ENCODE data around the gene CHST7. TPM values are rescaled to one million over a fixed set of nuclear protein-coding genes. Genes with fewer than 3 reads are reported as not detected.

CHST7 gene
- total and polyA plus RNA-seq, 2 of the 4 experiments (the other 2 are of a cell fraction), result 2.9 to 4.8 TPM

GRCh38 chrX:46576458-46576857 is 2.9 kb downstream of the CHST7 start:
- Histone ChIP-seq H3K9ac (ENCODE audit: low read depth, low read length) (no peak overlapping the region), H4K8ac (ENCODE audit: low read depth in 2 of 2, low read length in 2 of 2) (no peak overlapping the region), H3K4me3 (ENCODE audit: insufficient read depth, low read depth, low read length) (peak overlapping the region; percentile 22; the same call in 1 of the 2 replicates), H3K4ac (ENCODE audit: low read depth, low read length) (0 out of 2 replicates have a peak overlapping the region, but pooled peaks have one; percentile 42), H2AFZ (replicated peaks; ENCODE audit: low read length, poor library complexity) (no peak overlapping the region), H3K79me1 (ENCODE audit: low read depth in 1 of 2, low read length in 2 of 2) (peaks cover 7 to 37% of the 10 kb centered on the region in 2 experiments; a peak in 2 of 4 replicates), H4K91ac (ENCODE audit: insufficient read depth, low read depth, low read length) (no peak overlapping the region), H3K9me3 (ENCODE audit: control insufficient read depth, insufficient read depth, low read length) (no peaks in the 10 kb centered on the region), H3K23ac (ENCODE audit: low read depth, low read length) (no peak overlapping the region), H2BK5ac (ENCODE audit: low read depth, low read length, poor library complexity, severe bottlenecking) (peak overlapping the region; percentile 3), H3K9me1 (ENCODE audit: insufficient read depth, low read length) (0 out of 2 replicates have a peak, but pooled peaks cover 3% of the 10 kb centered on the region), H2BK20ac (ENCODE audit: low read depth, low read length) (no peak overlapping the region), H3K56ac (ENCODE audit: extremely low read depth, insufficient read depth, low read length) (no peak overlapping the region), H3K4me2 (ENCODE audit: low read depth, low read length) (peak overlapping the region; percentile 70), H2BK120ac (ENCODE audit: low read depth, low read length) (no peak overlapping the region), H2AK9ac (replicated peaks; ENCODE audit: low read depth, low read length, poor library complexity) (no peak overlapping the region), H3K27ac (ENCODE audit: insufficient read depth, low read length) (no peak overlapping the region), H3K18ac (ENCODE audit: low read depth, low read length) (no peak overlapping the region), H4K20me1 (ENCODE audit: insufficient read depth, low read length) (no peaks in the 10 kb centered on the region), H2AK5ac (ENCODE audit: low read depth, low read length) (no peak overlapping the region), H4K5ac (ENCODE audit: low read depth, low read length) (no peak overlapping the region), H3K27me3 (ENCODE audit: control insufficient read depth, insufficient read depth, low read length) (no peaks in the 10 kb centered on the region), H3K4me1 (ENCODE audit: control insufficient read depth, insufficient read depth, low read length) (peaks cover 2% of the 10 kb centered on the region; the same call in 1 of the 2 replicates), H3K14ac (replicated peaks; ENCODE audit: low read depth, low read length) (no peak overlapping the region), H3K36me3 (ENCODE audit: control insufficient read depth, insufficient read depth, low read length) (no peaks in the 10 kb centered on the region), H2BK15ac (ENCODE audit: low read depth, low read length) (no peak overlapping the region)
- ChIA-PET CTCF (no interaction called here), POLR2A (ENCODE audit: unreplicated experiment) (no interaction called here)
- no peak for ATAC-seq (ENCODE audit: low read depth)
- WGBS, 2 experiments (ENCODE audit: extremely low coverage in 2 of 2, insufficient read length in 1 of 2), result no CpG with 5 or more reads among the region's 3 CpGs
- dilution Hi-C loops (cut with HindIII; ENCODE audit: low sequenced_read_pairs, unreplicated experiment) (no loop called here), intact Hi-C loops (cut with micrococcal nuclease) (loop anchor here (5.0 kb wide), 1 partner anchor 221 kb away; no protein-coding TSS in a partner anchor), in situ Hi-C loops (cut with MboI; ENCODE audit: low sequenced_read_pairs) (no loop called here)
- no peak for TF ChIP-seq CTCF (conservative IDR thresholded peaks at IDR 0.05; ENCODE audit: low read depth, low read length)
- TF ChIP-seq FOS (IDR thresholded peaks at IDR 0.05; ENCODE audit: low read depth, low read length), result no peak
- TF ChIP-seq RFX5 (IDR thresholded peaks at IDR 0.05; ENCODE audit: low read depth, low read length), result no peak
- TF ChIP-seq MXI1 (IDR thresholded peaks at IDR 0.05; ENCODE audit: borderline replicate concordance, low read depth, low read length), result no peak
- TF ChIP-seq, protein P1, sequence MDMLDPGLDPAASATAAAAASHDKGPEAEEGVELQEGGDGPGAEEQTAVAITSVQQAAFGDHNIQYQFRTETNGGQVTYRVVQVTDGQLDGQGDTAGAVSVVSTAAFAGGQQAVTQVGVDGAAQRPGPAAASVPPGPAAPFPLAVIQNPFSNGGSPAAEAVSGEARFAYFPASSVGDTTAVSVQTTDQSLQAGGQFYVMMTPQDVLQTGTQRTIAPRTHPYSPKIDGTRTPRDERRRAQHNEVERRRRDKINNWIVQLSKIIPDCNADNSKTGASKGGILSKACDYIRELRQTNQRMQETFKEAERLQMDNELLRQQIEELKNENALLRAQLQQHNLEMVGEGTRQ (IDR thresholded peaks at IDR 0.05; ENCODE audit: low read depth, low read length), result no peak
- TF ChIP-seq BHLHE40 (IDR thresholded peaks at IDR 0.05; ENCODE audit: low read depth, low read length), result no peak
- TF ChIP-seq MAZ (IDR thresholded peaks at IDR 0.05; ENCODE audit: borderline replicate concordance, low read depth, low read length), result no peak
- no peak for TF ChIP-seq CHD1 (IDR thresholded peaks at IDR 0.05; ENCODE audit: low read depth, low read length)
- TF ChIP-seq RCOR1 (IDR thresholded peaks at IDR 0.05; ENCODE audit: insufficient replicate concordance, low read length), result no peak
- TF ChIP-seq SMC3 (IDR thresholded peaks at IDR 0.05; ENCODE audit: low read depth, low read length), result no peak
- BruUV-seq (replicated peaks), result no TSS peak
- DNase-seq, result no peak
